ENCODE results near the gene CDC42EP2. TPM values are rescaled to one million over a fixed set of nuclear protein-coding genes. Genes with fewer than 3 reads are reported as not detected.

CDC42EP2 gene
- total RNA-seq, 5 donors from 2014 or later (not counting 1 experiment from before 2014, with no cell fraction given), result 0.69 to 2.4 (median 0.79) TPM

- Mint-ChIP-seq H3K4me3 (no peak overlapping the region), H3K27me3 (no peaks in the 10 kb centered on the region), H3K4me1 (peaks cover 14 to 21% (median 18%) of the 10 kb centered on the region in 3 donors), H3K9me3 (no peaks in the 10 kb centered on the region), H3K36me3 (peaks cover 17% of the 10 kb centered on the region), H3K27ac (peak overlapping the region; percentile 79 to 80)
- WGBS (ENCODE audit: insufficient coverage), result no CpG with 5 or more reads among the region's 3 CpGs
- no peak overlapping the region for H3K27ac ChIP-seq (ENCODE audit: low read length)
- H3K4me3 ChIP-seq (ENCODE audit: control insufficient read depth in 1 of 2, extremely low read depth in 1 of 2, low read length in 1 of 2), result no peak overlapping the region
- H3K36me3 ChIP-seq (ENCODE audit: control insufficient read depth in 2 of 2, extremely low read depth in 1 of 2, insufficient read depth in 1 of 2, low read length in 1 of 2), result peaks cover 12 to 42% of the 10 kb centered on the region in 2 donors
- no peaks in the 10 kb centered on the region for H3K9me3 ChIP-seq
- ATAC-seq (replicated peaks in 1 of 4) (no peak), DNase-seq (no peak)
- peaks cover 2 to 20% of the 10 kb centered on the region in 2 experiments for H3K4me1 ChIP-seq (ENCODE audit: control insufficient read depth in 1 of 2, extremely low read depth in 1 of 2, insufficient read depth in 2 of 2, low read length in 2 of 2)
- POLR2A ChIA-PET, result interaction anchor here in 1 of 2 donors (1.1 kb wide), 1 partner anchor 151 kb away, joined by 3 read pairs; no protein-coding TSS in a partner anchor
- CTCF ChIA-PET, result interaction anchor here (0.6 to 1.4 kb wide), 6 partner anchors 16 to 1909 kb away, joined by 3 to 5 read pairs (median 4); no protein-coding TSS in a partner anchor
- peaks cover 0 to 7% of the 10 kb centered on the region in 2 experiments for H3K27me3 ChIP-seq (replicated peaks in 1 of 2; ENCODE audit: control insufficient read depth in 2 of 2, extremely low read depth in 1 of 2, insufficient read depth in 2 of 2, low read length in 1 of 2)
Observed at GRCh38 chr11:65352783-65353182, 38.1 kb downstream of the CDC42EP2 start.

- Histone ChIP-seq H3K4me3 (ENCODE audit: control insufficient read depth in 1 of 2, extremely low read depth in 1 of 2, low read length in 1 of 2) (no peak overlapping the region), H3K27ac (ENCODE audit: low read length) (no peak overlapping the region), H3K9me3 (no peaks in the 10 kb centered on the region), H3K36me3 (ENCODE audit: control insufficient read depth in 2 of 2, extremely low read depth in 1 of 2, insufficient read depth in 1 of 2, low read length in 1 of 2) (peaks cover 12 to 36% of the 10 kb centered on the region in 2 donors), H3K27me3 (replicated peaks in 1 of 2; ENCODE audit: control insufficient read depth in 2 of 2, extremely low read depth in 1 of 2, insufficient read depth in 2 of 2, low read length in 1 of 2) (peaks cover 0 to 7% of the 10 kb centered on the region in 2 experiments), H3K4me1 (ENCODE audit: control insufficient read depth in 1 of 2, extremely low read depth in 1 of 2, insufficient read depth in 2 of 2, low read length in 2 of 2) (peaks cover 2 to 20% of the 10 kb centered on the region in 2 experiments)
- Mint-ChIP-seq H3K4me3 (peak overlapping the region; percentile 61 to 96 (median 65)), H3K27ac (peak overlapping the region; percentile 41 to 84), H3K4me1 (peaks cover 14 to 21% (median 18%) of the 10 kb centered on the region in 3 donors), H3K36me3 (peaks cover 17% of the 10 kb centered on the region), H3K9me3 (no peaks in the 10 kb centered on the region), H3K27me3 (no peaks in the 10 kb centered on the region)
- 96% methylated on average over 7 of the region's 7 CpGs for WGBS (ENCODE audit: insufficient coverage)
- POLR2A ChIA-PET, result interaction anchor here in 1 of 2 donors (1.1 kb wide), 1 partner anchor 151 kb away, joined by 3 read pairs; no protein-coding TSS in a partner anchor
- CTCF ChIA-PET, result interaction anchor here (0.6 to 1.4 kb wide), 6 partner anchors 19 to 1908 kb away, joined by 3 to 5 read pairs (median 4); no protein-coding TSS in a partner anchor
- DNase-seq, result no peak
- ATAC-seq (replicated peaks in 1 of 4), result no peak
Observed at GRCh38 chr11:65353376-65353775, 38.7 kb downstream of the CDC42EP2 start.

DNA sequence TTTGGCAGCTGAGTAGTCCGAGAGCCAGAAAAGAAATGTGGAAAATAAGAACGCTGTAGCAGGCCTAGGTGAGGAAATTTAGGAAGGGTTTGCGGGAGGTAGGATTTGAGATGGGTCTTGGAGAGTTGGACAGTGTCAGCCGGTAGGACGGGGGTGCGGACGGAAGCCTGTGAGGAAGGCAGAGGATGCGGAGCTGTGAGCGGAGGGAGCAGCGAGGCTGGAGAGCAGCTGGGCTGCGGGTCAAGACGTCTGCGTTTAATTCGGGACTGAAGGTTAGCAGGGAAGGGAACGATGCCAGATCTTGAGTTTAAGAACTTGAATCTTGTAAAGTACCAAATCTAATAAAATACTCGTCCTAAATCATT, 39.2 kb downstream of the CDC42EP2 start:
- Histone ChIP-seq H3K4me3 (ENCODE audit: control insufficient read depth in 1 of 2, extremely low read depth in 1 of 2, low read length in 1 of 2) (peak overlapping the region; percentile 43 to 65), H3K27me3 (replicated peaks in 1 of 2; ENCODE audit: control insufficient read depth in 2 of 2, extremely low read depth in 1 of 2, insufficient read depth in 2 of 2, low read length in 1 of 2) (peaks cover 0 to 7% of the 10 kb centered on the region in 2 experiments), H3K4me1 (ENCODE audit: control insufficient read depth in 1 of 2, extremely low read depth in 1 of 2, insufficient read depth in 2 of 2, low read length in 2 of 2) (peaks cover 2 to 20% of the 10 kb centered on the region in 2 experiments), H3K9me3 (no peaks in the 10 kb centered on the region), H3K36me3 (ENCODE audit: control insufficient read depth in 2 of 2, extremely low read depth in 1 of 2, insufficient read depth in 1 of 2, low read length in 1 of 2) (peaks cover 12 to 31% of the 10 kb centered on the region in 2 donors), H3K27ac (ENCODE audit: low read length) (peak overlapping the region; percentile 58)
- Mint-ChIP-seq H3K4me3 (peak overlapping the region; percentile 61 to 96 (median 65)), H3K36me3 (peaks cover 12% of the 10 kb centered on the region), H3K27me3 (no peaks in the 10 kb centered on the region), H3K27ac (peak overlapping the region; percentile 41 to 84), H3K4me1 (peaks cover 14 to 21% (median 18%) of the 10 kb centered on the region in 3 donors), H3K9me3 (no peaks in the 10 kb centered on the region)
- no peak for ATAC-seq (replicated peaks in 1 of 4)
- peak in 1 of 35 experiments; percentile 18 for DNase-seq
- 74% methylated on average over 6 of the region's 16 CpGs for WGBS (ENCODE audit: insufficient coverage)
- ChIA-PET POLR2A (interaction anchor here in 1 of 2 donors (1.1 kb wide), 1 partner anchor 150 kb away, joined by 3 read pairs; no protein-coding TSS in a partner anchor), CTCF (interaction anchor here (0.5 to 1.4 kb wide), 3 partner anchors 19 to 1051 kb away, joined by 3 to 5 read pairs (median 4); no protein-coding TSS in a partner anchor)

- ChIA-PET POLR2A (no interaction called here), CTCF (interaction anchor here (0.5 kb wide), 2 partner anchors 148 to 1052 kb away, joined by 4 read pairs; no protein-coding TSS in a partner anchor)
- DNase-seq (peak; percentile 89 to 99 (median 96)), ATAC-seq (replicated peaks in 1 of 4) (peak; percentile 94 to 98 (median 97))
- Histone ChIP-seq H3K4me3 (ENCODE audit: control insufficient read depth in 1 of 2, extremely low read depth in 1 of 2, low read length in 1 of 2) (peak within 1 kb of the TSS; percentile 49 to 65), H3K27me3 (replicated peaks in 1 of 2; ENCODE audit: control insufficient read depth in 2 of 2, extremely low read depth in 1 of 2, insufficient read depth in 2 of 2, low read length in 1 of 2) (peaks cover 0 to 7% of the 10 kb centered on the region in 2 experiments), H3K27ac (ENCODE audit: low read length) (peak within 1 kb of the TSS; percentile 58), H3K36me3 (ENCODE audit: control insufficient read depth in 2 of 2, extremely low read depth in 1 of 2, insufficient read depth in 1 of 2, low read length in 1 of 2) (peaks cover 12 to 26% of the 10 kb centered on the region in 2 donors), H3K9me3 (no peaks in the 10 kb centered on the region), H3K4me1 (ENCODE audit: control insufficient read depth in 1 of 2, extremely low read depth in 1 of 2, insufficient read depth in 2 of 2, low read length in 2 of 2) (peaks cover 2 to 20% of the 10 kb centered on the region in 2 experiments)
- Mint-ChIP-seq H3K9me3 (no peaks in the 10 kb centered on the region), H3K4me1 (peaks cover 14 to 21% (median 18%) of the 10 kb centered on the region in 3 donors), H3K36me3 (peaks cover 9% of the 10 kb centered on the region), H3K4me3 (peak within 1 kb of the TSS; percentile 80 to 96 (median 87)), H3K27me3 (no peaks in the 10 kb centered on the region), H3K27ac (peak within 1 kb of the TSS; percentile 63 to 84)
- under 1% methylated on average over 79 of the region's 79 CpGs for WGBS (ENCODE audit: insufficient coverage)
Observed at GRCh38 chr11:65354265-65355012, 39.8 kb downstream of the CDC42EP2 start, which contains the start of gene TIGD3. TSS of gene TIGD3 (plus strand) at chr11:65354751. CDS start at chr11:65355809, 1,058 bp downstream.

- Mint-ChIP-seq H3K9me3 (no peaks in the 10 kb centered on the region), H3K4me3 (peak overlapping the region; percentile 80 to 96 (median 87)), H3K27ac (peak overlapping the region; percentile 58 to 63), H3K36me3 (peaks cover 9% of the 10 kb centered on the region), H3K4me1 (peaks cover 14 to 21% (median 18%) of the 10 kb centered on the region in 3 donors), H3K27me3 (no peaks in the 10 kb centered on the region)
- 2% methylated on average over 47 of the region's 47 CpGs for WGBS (ENCODE audit: insufficient coverage)
- CTCF ChIA-PET, result no interaction called here
- H3K4me1 ChIP-seq (ENCODE audit: control insufficient read depth in 1 of 2, extremely low read depth in 1 of 2, insufficient read depth in 2 of 2, low read length in 2 of 2), result peaks cover 2 to 20% of the 10 kb centered on the region in 2 experiments
- ATAC-seq (replicated peaks in 1 of 4) (peak; percentile 30 to 55 (median 40)), DNase-seq (peak; percentile 29 to 77 (median 61))
- no peaks in the 10 kb centered on the region for H3K9me3 ChIP-seq
- POLR2A ChIA-PET, result no interaction called here
- H3K27me3 ChIP-seq (replicated peaks in 1 of 2; ENCODE audit: control insufficient read depth in 2 of 2, extremely low read depth in 1 of 2, insufficient read depth in 2 of 2, low read length in 1 of 2), result peaks cover 0 to 7% of the 10 kb centered on the region in 2 experiments
- H3K36me3 ChIP-seq (ENCODE audit: control insufficient read depth in 2 of 2, extremely low read depth in 1 of 2, insufficient read depth in 1 of 2, low read length in 1 of 2), result peaks cover 9 to 20% of the 10 kb centered on the region in 2 donors
- H3K27ac ChIP-seq (ENCODE audit: low read length), result no peak overlapping the region
- peak overlapping the region; percentile 49 to 50 for H3K4me3 ChIP-seq (ENCODE audit: control insufficient read depth in 1 of 2, extremely low read depth in 1 of 2, low read length in 1 of 2)
Observed at GRCh38 chr11:65355013-65355775, 40.5 kb downstream of the CDC42EP2 start.
